Adrenal gland (tissue), 12 donors: Measurements from ENCODE around the gene CACNA1C. TPM values are rescaled to one million over a fixed set of nuclear protein-coding genes. Genes with fewer than 3 reads are reported as not detected.

Experiments
- DNase-seq, 7 donors: peaks; one replicate each; pipeline ENCODE4 v3.0.0-alpha.2; 2019 to 2020
- H3K27ac ChIP-seq, 5 donors: fragments of 200-600 bp; sonication (generic) in 4 of 5; 1 replicate in 3 of 5; 2 replicates in 2 of 5; pipeline versions ENCODE4 v1.5.1 to v1.8.0; 2016 to 2020; ENCODE audit warnings: mild to moderate bottlenecking in 1 of 5
- H3K27me3 ChIP-seq: fragments of 200-600 bp; 2 replicates; pipeline ENCODE4 v1.8.0; 2021
- H3K36me3 ChIP-seq, 2 donors: fragments of 200-600 bp; replicated peaks in 1 of 2; 1 replicate in 1 of 2; 2 replicates in 1 of 2; pipeline versions ENCODE4 v1.5.1 to v1.8.0; 2018 to 2022
- H3K4me1 ChIP-seq, 2 donors: fragments of 200-600 bp; replicated peaks in 1 of 2; 1 replicate in 1 of 2; 2 replicates in 1 of 2; pipeline versions ENCODE4 v1.5.1 to v1.8.0; 2018 to 2021
- H3K4me3 ChIP-seq, 4 donors: fragments of 200-600 bp; sonication (generic) in 3 of 4; one replicate each; pipeline ENCODE4 v1.5.1; 2016 to 2018
- H3K9me3 ChIP-seq, 3 donors: fragments of 200-600 bp; sonication (generic) in 1 of 3; replicated peaks in 1 of 3; 1 replicate in 2 of 3; 2 replicates in 1 of 3; pipeline versions ENCODE4 v1.5.1 to v1.8.0; 2016 to 2021
- POLR2A ChIP-seq, 2 donors: fragments of 450-650 bp; IDR thresholded peaks; one replicate each; pipeline ENCODE4 v1.6.1; 2017; ENCODE audit warnings: antibody characterized with exemption in 2 of 2, mild to moderate bottlenecking in 2 of 2, moderate library complexity in 1 of 2
- WGBS, 4 donors: extraction: QIAGEN DNeasy Blood & Tissue Kit in 2 of 4; methylation state at CpG; one replicate each; pipeline versions ENCODE4 v1.1.5 to v1.1.7; 2013 to 2017; 5-methylcytosine and 5-hydroxymethylcytosine counted together
- intact Hi-C, 2 donors: fragments of 100-400 bp; cut with DNase I; formaldehyde crosslinking; loops; one replicate each; pipeline versions ENCODE4 v1.14.1 to v1.15.0; 2022 to 2023
- polyA plus RNA-seq, 3 donors: library from polyadenylated mRNA; stranded (reverse); fragments of 200-250 nt in 2 of 3; fragments of 350-450 nt in 1 of 3; fragmentation: Illumina TruSeq in 1 of 3; extraction: RNeasy Lipid Tissue Mini Kit (QIAGEN cat#74804) in 1 of 3; gene quantifications; one replicate each; pipeline ENCODE4 v1.2.3, GENCODE V29; 2013 to 2014
- total RNA-seq, 9 donors: library from RNA; depleted of rRNA in 4 of 9; stranded (reverse); fragments of >200 nt in 4 of 9; fragments of 120-200 nt in 1 of 9; fragmentation: NEBNext Ultra II Directional in 1 of 9; extraction: Animal tissue kit (Norgen Biotek cat#: 25700) in 1 of 9; gene quantifications; one replicate each; pipeline versions ENCODE4 v1.1.0 to v1.2.4, GENCODE V29; 2013 to 2023
- TF ChIP-seq, protein P1 (sequence below), 6 experiments: fragments of 450-650 bp in 4 of 6; fragments of 200-600 bp in 2 of 6; sonication (generic) in 1 of 6; IDR thresholded peaks; 1 replicate in 5 of 6; 2 replicates in 1 of 6; pipeline versions ENCODE4 v1.5.1 to v1.8.0; 2016 to 2021; ENCODE audit warnings: antibody characterized with exemption in 6 of 6, mild to moderate bottlenecking in 2 of 6, moderate library complexity in 1 of 6
- donor health status: healthy with polysubstance abuse.
- donor health status: Bipolar disorder and iron deficiency.
- donor health status: DM: yes; HTN: yes; CAD: no.
- donor health status: DM: no; HTN: no; CAD: no.
- donor health status: DM: no; HTN: no; CAD: no.
- donor health status: DM: yes; HTN: yes; CAD: no.

Gene CACNA1C
- total and polyA plus RNA-seq, 12 donors = 1.4 to 5.8 (median 3.5) TPM

DNA sequence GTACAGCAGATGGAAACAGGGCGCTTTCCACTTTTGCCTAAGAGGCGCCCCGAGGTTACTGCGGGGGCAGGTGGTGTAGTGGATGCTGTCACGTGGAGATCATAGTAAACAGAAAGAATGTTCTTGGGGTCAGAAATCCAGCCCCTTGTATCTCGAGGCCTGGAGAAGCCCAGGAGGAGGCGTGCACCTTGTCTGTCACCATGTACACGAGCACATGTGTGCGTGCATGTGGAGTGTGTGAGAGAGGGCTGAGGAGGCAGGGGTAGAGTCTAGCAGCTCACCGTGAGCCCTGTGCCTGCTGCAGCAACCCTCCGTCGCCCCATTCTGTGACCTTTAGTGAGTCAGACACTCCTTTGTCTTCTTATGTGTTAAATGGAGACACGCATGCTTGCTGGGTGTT, 59.0 kb downstream of the CACNA1C start:
- no peaks in the 10 kb centered on the region for H3K27me3 ChIP-seq
- no peak overlapping the region for H3K4me3 ChIP-seq
- no peaks in the 10 kb centered on the region for H3K4me1 ChIP-seq
- intact Hi-C loops = no loop called here
- no peaks in the 10 kb centered on the region for H3K36me3 ChIP-seq
- DNase-seq = no peak
- 81 to 89% (median 86%) methylated on average over 13 of the region's 13 CpGs for WGBS, 4 donors
- no peak overlapping the region for H3K27ac ChIP-seq
- H3K9me3 ChIP-seq = no peaks in the 10 kb centered on the region
- TF ChIP-seq, protein P1, sequence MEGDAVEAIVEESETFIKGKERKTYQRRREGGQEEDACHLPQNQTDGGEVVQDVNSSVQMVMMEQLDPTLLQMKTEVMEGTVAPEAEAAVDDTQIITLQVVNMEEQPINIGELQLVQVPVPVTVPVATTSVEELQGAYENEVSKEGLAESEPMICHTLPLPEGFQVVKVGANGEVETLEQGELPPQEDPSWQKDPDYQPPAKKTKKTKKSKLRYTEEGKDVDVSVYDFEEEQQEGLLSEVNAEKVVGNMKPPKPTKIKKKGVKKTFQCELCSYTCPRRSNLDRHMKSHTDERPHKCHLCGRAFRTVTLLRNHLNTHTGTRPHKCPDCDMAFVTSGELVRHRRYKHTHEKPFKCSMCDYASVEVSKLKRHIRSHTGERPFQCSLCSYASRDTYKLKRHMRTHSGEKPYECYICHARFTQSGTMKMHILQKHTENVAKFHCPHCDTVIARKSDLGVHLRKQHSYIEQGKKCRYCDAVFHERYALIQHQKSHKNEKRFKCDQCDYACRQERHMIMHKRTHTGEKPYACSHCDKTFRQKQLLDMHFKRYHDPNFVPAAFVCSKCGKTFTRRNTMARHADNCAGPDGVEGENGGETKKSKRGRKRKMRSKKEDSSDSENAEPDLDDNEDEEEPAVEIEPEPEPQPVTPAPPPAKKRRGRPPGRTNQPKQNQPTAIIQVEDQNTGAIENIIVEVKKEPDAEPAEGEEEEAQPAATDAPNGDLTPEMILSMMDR (IDR thresholded peaks at IDR 0.05) = no peak
- TF ChIP-seq POLR2A (IDR thresholded peaks at IDR 0.05) = no peak

DNA sequence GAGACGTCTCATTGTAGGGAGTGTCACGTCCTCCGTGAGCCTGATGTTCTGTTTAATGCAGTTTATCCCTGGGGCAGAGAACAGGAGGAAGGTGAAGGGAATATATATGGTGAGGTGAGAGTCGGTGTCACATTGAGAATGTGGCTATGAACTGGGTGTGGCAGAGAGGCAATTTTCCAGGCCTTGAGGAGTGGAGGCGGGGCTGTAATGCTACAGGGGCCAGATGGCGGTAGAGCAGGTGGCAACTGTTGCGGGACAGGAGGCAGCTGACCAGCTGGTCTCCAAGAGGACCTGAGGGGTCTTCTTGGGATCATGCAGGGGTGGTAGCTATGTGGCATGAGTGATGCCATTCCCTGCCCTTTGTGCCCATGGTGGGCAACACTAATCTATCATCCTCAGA, 59.6 kb downstream of the CACNA1C start:
- no peak for TF ChIP-seq POLR2A (IDR thresholded peaks at IDR 0.05)
- TF ChIP-seq, protein P1 (IDR thresholded peaks at IDR 0.05) = no peak
- H3K4me3 ChIP-seq = no peak overlapping the region
- H3K4me1 ChIP-seq = no peaks in the 10 kb centered on the region
- WGBS, 4 donors = 90 to 96% (median 94%) methylated on average over 7 of the region's 7 CpGs
- H3K9me3 ChIP-seq = no peaks in the 10 kb centered on the region
- intact Hi-C loops = no loop called here
- no peak for DNase-seq
- H3K27ac ChIP-seq = no peak overlapping the region
- H3K27me3 ChIP-seq = no peaks in the 10 kb centered on the region
- H3K36me3 ChIP-seq = no peaks in the 10 kb centered on the region

DNA sequence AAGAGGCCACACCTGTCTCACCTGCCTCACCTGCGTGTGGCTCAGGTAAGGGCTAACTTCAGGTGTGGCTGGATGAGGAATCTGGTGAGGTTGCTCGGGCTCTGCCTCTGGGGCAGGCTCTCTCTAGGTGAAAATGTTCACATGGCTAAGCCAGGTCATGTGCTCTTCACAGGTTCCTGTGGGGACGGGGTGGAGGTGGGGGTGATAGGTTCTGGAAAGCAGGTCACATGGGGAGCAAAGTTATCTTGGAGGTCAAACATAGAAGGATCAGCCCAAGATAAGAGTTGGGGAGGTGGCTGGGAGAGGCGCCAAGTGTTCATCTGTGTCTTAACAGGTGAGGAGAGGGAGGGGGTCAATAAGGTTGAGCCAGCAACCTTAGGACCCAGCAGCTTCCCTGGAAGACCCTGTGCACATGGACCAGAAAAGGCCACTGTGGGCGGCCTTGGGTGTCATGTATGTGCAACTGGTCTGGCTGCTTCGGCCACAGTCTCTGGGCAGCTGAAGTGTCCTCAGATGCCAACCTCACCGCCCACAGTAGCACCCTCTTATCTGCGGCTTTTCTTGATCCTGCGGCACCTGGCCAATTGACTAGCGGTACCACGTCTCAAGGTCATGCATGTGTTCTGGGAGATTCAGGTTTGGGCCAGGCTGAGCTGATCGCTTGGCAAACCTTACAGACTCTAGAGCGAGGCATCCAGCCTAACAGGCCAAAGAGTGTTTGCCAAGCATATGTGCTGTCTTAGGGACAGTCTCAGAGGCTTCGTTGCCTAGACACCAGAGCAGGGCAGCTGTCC, 60.5 kb downstream of the CACNA1C start:
- no peaks in the 10 kb centered on the region for H3K27me3 ChIP-seq
- intact Hi-C loops = no loop called here
- no peak overlapping the region for H3K4me3 ChIP-seq
- DNase-seq = no peak
- H3K36me3 ChIP-seq = no peaks in the 10 kb centered on the region
- H3K4me1 ChIP-seq = no peaks in the 10 kb centered on the region
- 70 to 89% (median 84%) methylated on average over 10 to 14 of the region's 14 CpGs for WGBS, 4 donors
- no peaks in the 10 kb centered on the region for H3K9me3 ChIP-seq
- no peak for TF ChIP-seq POLR2A (IDR thresholded peaks at IDR 0.05)
- TF ChIP-seq, protein P1 (IDR thresholded peaks at IDR 0.05) = no peak
- no peak overlapping the region for H3K27ac ChIP-seq

DNA sequence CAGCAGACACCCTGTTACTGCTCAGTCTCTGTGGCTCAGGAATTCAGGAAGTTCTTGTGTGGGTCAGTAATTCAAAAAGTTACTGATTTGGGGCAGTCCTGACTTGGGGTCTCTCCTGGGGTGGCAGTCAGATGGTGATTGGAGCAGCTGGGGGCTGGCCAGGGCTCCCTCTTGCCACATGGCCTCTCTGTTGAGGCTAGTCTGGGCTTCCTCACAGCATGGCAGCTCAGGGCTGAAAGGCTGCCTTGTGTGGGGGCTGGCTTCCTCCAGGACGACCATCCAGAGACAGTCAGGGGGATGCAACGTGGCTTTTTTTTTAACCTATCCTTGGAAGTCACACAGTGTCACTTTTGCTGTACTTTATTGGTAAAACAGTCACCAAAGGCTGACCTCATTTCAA, 61.3 kb downstream of the CACNA1C start:
- no peak overlapping the region for H3K27ac ChIP-seq
- 54 to 67% (median 56%) methylated on average over 2 of the region's 2 CpGs for WGBS, 4 donors
- intact Hi-C loops = no loop called here

More for the DNA sequence above, 61.3 kb downstream of the CACNA1C start:
- TF ChIP-seq POLR2A (IDR thresholded peaks at IDR 0.05) = no peak
- TF ChIP-seq, protein P1 (IDR thresholded peaks at IDR 0.05) = no peak
- Histone ChIP-seq H3K4me1 (no peaks in the 10 kb centered on the region), H3K27me3 (no peaks in the 10 kb centered on the region), H3K36me3 (no peaks in the 10 kb centered on the region), H3K9me3 (no peaks in the 10 kb centered on the region), H3K4me3 (no peak overlapping the region)
- DNase-seq = no peak
